DMS114 treated with DMSO at 0.1 percent for 48 hours (cell line): Measurements from ENCODE around the gene WDR70.
"Not testable (repeated sequence)": the region's sequence is repeated elsewhere in the genome, so short reads cannot be mapped to it uniquely, and the experiment has no call there.

ENCODE experiments used
- DNase-seq: peaks from one replicate; lab custom pipeline; 2025; ENCODE audit not compliant: unreplicated experiment; lab: John Stamatoyannopoulos, UW

Gene WDR70

DNA sequence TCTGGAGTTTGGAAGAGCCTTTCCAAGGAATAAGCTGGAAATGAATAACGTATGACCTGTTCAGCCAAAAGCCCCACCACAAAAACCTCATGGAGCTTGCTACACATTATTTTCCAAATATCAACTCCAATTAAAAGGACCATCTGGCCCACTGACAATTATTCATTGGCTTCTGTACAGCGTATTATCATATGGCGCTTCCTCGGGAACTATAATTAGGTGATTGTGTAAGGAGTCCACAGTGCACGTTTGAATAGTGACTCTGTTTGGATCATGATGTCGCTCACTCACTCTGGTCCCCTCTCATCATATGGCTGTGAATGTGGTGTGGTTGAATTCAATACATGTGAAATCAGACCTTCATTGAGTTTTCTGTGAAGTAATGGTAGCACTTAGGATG lies 408.6 kb downstream of the WDR70 start:
- no peak for DNase-seq

DNA sequence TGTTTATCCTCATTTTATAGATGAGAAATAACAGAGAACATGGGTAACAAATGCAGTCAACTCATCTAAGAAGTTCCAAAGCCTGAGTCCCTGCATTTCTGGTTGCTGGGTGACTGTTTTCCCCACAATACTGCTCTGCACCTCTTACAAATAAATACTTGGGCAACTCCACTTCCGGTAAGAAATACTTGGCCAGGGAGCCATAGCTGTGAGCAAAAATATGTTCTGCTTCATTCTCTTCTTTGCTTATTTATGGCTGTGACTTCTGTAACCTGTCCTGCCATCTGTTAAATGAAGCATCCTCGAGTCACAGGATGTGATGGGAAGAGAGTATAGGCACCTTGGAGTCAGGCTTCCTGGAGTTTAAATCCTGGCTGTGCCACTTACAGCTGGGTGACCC lies 410.9 kb downstream of the WDR70 start:
- no peak for DNase-seq

DNA sequence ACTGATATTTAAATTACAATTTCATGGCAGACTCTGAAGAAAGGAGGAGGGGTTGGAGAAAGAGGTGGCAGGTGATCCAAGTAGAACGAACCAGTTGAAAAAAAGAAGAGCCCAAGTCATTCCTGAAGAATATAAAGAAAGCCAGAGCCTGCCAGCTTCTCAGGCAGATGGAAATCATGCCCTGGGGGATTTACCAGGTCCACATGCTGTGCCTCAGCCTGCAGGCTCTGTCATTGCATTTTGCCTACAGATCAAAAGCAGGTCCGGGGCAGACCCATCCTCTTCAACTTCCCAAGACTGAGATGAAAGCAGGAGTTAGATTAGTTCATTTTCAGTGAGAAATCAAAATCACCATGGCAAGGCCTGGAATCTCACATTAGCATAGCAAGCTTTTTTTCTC lies 412.2 kb downstream of the WDR70 start:
- no peak for DNase-seq

DNA sequence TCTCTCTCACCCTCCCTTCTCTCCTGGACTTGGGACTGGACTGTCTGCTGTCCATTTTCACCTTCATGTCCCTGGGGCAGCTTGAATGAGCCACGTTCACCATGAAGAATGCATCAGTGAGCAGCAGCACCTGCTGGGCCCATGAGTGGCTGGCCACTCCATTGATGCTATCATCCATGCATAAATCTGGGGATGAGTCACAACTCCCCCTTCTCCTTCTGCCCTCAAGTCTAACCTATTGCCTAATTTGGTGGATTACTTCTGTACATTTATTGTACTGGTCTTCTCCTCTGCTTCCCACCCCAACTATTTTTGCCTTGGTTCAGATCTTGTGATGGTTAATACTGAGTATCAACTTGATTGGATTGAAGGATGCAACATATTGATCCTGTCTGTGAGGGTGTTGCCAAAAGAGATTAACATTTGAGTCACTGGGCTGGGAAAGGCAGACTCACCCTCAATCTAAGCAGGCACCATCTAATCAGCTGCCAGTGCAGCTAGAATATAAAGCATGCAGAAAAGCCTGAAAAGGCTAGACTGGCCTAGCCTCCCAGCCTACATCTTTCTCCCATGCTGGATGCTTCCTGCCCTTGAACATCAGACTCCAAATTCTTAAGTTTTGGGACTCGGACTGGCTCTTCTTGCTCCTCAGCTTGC lies 414.0 kb downstream of the WDR70 start:
- no peak for DNase-seq

DNA sequence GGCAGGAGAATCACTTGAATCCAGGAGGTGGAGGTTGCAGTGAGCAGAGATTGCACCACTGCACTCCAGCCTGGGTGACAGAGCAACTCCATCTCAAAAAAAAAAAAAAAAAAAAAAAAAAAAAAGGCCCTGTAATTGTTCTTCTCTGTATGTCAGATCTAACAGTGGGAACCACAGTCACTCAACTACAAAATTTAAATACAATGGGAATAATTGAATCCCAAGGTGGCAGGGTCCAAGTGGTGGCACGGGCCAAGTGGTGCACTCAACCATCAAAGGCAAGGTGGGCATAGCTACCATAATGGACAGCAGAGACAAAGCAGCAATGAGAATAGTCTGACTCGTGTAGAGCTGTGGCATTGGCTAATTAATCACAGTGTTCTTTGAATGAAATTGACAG lies 416.2 kb downstream of the WDR70 start:
- not testable (repeated sequence) for DNase-seq

DNA sequence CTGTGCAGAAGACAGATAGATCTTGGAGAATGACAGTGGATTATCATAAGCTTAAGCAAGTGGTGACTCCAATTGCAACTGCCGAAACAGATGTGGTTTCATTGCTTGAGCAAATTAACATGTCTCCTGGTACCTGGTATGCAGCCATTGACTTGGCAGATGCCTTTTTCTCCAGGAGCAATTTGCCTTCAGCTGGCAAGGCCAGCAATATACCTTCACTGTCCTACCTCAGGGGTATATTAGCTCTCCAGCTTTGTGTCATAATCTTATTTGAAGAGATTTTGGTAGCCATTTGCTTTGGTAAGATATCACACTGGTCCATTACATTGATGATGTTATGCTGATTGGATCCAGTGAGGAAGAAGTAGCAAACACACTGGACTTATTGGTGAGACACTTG lies 417.3 kb downstream of the WDR70 start:
- not testable (repeated sequence) for DNase-seq

DNA sequence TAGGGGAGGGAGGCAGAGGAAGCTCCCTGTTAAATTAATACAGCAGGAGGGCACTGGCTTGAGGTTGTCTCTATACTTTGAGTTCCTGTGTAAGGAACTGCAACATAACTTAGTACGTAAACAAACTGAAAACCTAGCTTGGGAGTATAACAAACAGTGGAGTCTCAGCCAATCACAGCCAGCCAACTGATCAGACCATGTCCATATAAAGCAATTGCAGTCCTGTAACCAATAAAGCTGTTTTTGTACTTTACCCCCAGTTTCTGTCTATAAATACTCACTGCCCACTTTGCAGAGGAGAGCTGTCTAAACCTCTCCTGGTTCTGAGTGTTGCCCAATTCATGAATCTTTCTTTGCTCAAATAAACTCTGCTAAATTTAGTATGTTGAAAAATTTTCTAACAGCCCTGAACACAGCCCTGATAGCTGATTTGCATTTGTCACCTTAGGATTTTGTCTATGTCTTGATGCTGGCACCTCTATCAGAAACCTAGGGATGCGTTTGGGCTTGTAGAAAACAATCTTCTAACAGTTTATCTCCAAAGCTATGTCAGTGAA lies 420.8 kb downstream of the WDR70 start:
- no peak for DNase-seq

DNA sequence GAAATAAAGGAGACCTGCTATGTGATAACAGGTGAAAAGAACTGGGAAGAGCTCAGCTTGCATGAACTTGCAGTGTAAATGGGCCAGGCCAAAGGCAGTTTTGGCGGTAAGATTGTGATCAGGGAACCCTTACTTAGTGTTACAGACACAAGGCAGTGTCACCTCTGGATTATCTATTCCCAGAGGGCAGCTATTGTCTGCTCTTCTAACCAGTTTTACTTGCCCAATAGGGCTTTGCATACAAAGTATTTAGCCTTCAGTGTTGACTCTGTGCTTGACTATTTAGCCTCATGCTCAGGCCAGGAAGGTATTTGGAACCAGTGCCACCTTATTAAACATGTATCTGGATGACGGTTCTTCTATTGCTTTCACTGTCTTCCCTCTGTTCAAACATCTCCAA lies 422.4 kb downstream of the WDR70 start:
- DNase-seq: no peak
